Spleen (tissue), 7 donors: ENCODE measurements around the gene MED12L.

Experiments
- POLR2AphosphoS5 ChIP-seq, 3 donors: sonication (generic); formaldehyde crosslinking; IDR thresholded peaks; one replicate each; pipeline ENCODE4 v1.5.1; 2017; ENCODE audit warnings: antibody characterized with exemption in 3 of 3
- TF ChIP-seq, protein P1 (sequence below), 11 experiments: fragments of 200-600 bp in 7 of 11; fragments of 450-650 bp in 4 of 11; sonication (generic) in 4 of 11; IDR thresholded peaks in 8 of 11; conservative IDR thresholded peaks in 3 of 11; 1 replicate in 7 of 11; 2 replicates in 4 of 11; pipeline versions ENCODE4 v1.4.0 to v1.8.0; 2016 to 2021; ENCODE audit warnings: antibody characterized with exemption in 11 of 11, inconsistent platforms in 4 of 11, mild to moderate bottlenecking in 1 of 11
- donor health status: DM: no; HTN: no; CAD: no; lungs with moderate emphysema.
- donor health status: DM: no; HTN: no; CAD: no.
- donor health status: DM: no; HTN: no; CAD: no.

- TF ChIP-seq, protein P1, sequence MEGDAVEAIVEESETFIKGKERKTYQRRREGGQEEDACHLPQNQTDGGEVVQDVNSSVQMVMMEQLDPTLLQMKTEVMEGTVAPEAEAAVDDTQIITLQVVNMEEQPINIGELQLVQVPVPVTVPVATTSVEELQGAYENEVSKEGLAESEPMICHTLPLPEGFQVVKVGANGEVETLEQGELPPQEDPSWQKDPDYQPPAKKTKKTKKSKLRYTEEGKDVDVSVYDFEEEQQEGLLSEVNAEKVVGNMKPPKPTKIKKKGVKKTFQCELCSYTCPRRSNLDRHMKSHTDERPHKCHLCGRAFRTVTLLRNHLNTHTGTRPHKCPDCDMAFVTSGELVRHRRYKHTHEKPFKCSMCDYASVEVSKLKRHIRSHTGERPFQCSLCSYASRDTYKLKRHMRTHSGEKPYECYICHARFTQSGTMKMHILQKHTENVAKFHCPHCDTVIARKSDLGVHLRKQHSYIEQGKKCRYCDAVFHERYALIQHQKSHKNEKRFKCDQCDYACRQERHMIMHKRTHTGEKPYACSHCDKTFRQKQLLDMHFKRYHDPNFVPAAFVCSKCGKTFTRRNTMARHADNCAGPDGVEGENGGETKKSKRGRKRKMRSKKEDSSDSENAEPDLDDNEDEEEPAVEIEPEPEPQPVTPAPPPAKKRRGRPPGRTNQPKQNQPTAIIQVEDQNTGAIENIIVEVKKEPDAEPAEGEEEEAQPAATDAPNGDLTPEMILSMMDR (IDR thresholded peaks at IDR 0.05 in 8 of 11, conservative IDR thresholded peaks at IDR 0.05 in 3 of 11) = no peak
- TF ChIP-seq POLR2AphosphoS5 (IDR thresholded peaks at IDR 0.05) = no peak
These were observed 358.1 kb downstream of the MED12L start for GRCh38 chr3:151443583-151443982.
